Camera-type eye (tissue), 1 donor: ENCODE results near the gene MSS51. TPM values are rescaled to one million over a fixed set of nuclear protein-coding genes. Genes with fewer than 3 reads are reported as not detected.

Source experiments
- total RNA-seq: library from RNA; depleted of rRNA; stranded (reverse); fragments of >200 nt; gene quantifications from one replicate; pipeline ENCODE4 v1.2.3, GENCODE V29; 2014

The MSS51 gene
- total RNA-seq = 3.6 TPM

DNA sequence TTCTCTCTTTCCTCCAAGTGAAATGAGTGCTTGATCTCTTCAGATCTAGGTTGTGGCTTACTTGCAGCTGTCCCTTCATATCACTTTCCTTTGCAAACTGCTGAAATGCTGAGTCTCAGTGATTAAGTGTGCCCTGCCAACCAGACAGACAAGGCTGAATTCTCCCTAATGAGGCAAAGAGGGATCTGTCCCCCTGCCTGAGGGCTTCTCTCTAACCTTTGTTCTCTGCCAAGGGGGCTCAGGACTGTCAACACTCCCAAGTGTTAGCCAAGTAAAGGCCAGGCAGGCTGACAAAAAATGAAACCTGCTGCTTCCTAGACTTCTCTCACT is at the start of gene MSS51:
Gene MSS51 (minus strand): TSS at position 24 of the 330 bp plus-strand sequence. CDS start 5,277 bp downstream, outside the sequence.

DNA sequence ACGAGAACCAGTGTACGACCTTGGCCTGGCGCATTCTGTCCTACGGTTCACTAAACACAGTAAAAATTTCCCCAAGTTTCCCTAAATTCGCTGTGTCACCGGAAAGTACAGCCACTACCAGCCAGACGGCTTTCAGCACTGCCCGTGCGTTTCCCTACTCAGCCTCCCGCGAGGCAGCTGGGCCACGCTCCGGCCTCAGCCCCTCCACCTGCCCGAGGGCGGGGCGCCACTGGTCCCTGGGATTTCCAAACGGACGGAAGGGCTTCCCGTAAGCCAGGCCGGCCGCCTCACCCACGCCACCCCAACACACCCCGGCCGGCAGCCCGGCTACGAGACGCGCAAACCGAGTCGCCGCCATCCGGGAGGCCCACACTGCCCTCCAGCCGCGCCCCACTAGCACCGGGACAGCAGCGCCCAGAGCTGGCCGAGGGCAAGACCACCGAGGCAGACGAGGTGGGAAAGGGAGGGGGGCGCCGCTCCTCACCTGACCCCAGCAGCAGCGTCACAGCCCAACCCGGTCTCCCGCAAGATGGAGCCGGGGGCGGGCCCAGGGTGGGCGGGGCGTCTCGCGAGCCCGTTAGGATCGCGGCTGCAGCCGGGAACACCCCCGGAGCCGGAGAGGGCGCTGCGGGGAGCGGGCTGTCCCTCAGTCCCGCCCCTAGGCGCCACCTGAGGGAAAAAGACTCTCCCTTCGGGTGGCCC is 19.7 kb downstream of the MSS51 start, which contains the start of gene ANXA7:
Gene ANXA7 (minus strand): TSS at position 531 of the 702 bp plus-strand sequence. CDS start 13,202 bp downstream, outside the sequence.

Other genes starting within 250 kb of the MSS51 start
- 34.0 TPM for gene DNAJC9, start 186.3 kb downstream of the MSS51 start, total RNA-seq
- gene MRPS16, start 180.9 kb downstream of the MSS51 start, total RNA-seq = 53.2 TPM
- 4.9 TPM for gene CFAP70, start 74.7 kb downstream of the MSS51 start, total RNA-seq
- 68.4 TPM for gene ANXA7, start 19.5 kb downstream of the MSS51 start, total RNA-seq
- gene PPP3CB, start 62.5 kb upstream of the MSS51 start, total RNA-seq = 107 TPM
- 54.2 TPM for gene USP54, start 157.8 kb upstream of the MSS51 start, total RNA-seq
- gene MYOZ1, start 207.9 kb upstream of the MSS51 start, total RNA-seq = 18.0 TPM
- 2.5 TPM for gene SYNPO2L, start 222.5 kb upstream of the MSS51 start, total RNA-seq